ENCODE results near the gene FAM76A.
"Not testable (repeated sequence)": the region's sequence is repeated elsewhere in the genome, so short reads cannot be mapped to it uniquely, and the experiment has no call there.

The FAM76A gene

GRCh38 chr1:27725374-27726172 lies at the start of gene FAM76A:
FAM76A (plus strand) TSS chr1:27725961; CDS start chr1:27726081, 120 bp downstream.
- peak; percentile 100 for DNase-seq (ENCODE audit: low spot score)

- DNase-seq (ENCODE audit: low spot score): no peak
Observed at GRCh38 chr1:27676410-27676809, 49.4 kb upstream of the FAM76A start.

DNA sequence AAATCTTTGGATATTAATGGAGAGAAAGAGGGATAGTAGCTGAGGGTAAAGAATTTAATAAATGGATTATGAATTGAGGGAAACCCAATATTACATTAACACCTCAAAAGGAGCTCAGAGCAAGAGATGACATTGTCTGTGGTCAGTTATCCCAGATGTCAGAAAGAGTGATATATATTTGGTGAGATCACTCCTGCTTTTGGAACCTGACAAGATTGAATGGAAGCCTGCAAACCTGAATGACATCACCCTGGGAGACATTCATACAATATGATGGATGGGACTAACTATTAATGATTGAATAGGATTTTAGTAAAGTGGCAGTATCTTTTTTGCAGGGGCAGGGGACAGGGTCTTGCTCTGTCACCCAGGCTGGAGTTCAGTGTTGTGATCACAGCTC lies 47.0 kb upstream of the FAM76A start:
- DNase-seq (ENCODE audit: low spot score): no peak

DNA sequence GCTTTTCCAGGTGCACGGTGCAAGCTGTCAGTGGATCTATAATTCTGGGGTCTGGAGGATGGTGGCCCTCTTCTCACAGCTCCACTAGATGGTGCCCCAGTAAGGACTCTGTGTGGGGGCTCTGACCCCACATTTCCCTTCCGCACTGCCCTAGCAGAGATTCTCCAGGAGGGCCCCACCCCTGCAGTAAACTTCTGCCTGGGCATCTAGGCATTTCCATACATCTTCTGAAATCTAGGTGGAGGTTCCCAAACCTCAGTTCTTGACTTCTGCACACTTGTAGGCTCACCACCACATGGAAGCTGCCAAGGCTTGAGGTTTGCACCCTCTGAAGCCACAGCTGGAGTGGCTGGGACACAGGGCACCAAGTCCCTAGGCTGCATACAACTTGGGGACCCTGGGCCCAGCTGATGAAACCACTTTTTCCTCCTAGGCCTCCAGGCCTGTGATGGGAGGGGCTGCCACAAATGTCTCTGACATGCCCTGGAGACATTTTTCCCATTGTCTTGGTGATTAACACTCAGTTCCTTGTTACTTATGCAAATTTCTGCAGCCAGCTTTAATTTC lies 45.5 kb upstream of the FAM76A start:
- DNase-seq (ENCODE audit: low spot score): not testable (repeated sequence)

DNA sequence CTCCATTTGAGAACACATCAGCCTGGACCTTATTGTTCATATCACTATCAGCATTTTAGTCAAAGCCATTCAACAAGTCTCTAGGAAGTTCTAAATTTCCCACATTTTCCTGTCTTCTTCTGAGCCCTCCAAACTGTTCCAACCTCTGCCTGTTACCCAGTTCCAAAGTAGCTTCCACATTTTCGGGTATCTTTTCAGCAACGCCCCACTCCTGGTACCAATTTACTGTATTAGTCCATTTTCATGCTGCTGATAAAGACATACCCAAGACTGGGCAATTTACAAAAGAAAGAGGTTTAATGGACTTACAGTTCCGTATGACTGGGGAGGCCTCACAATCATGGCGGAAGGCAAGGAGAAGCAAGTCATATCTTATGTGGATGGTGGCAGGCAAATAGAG lies 44.2 kb upstream of the FAM76A start:
- DNase-seq (ENCODE audit: low spot score): not testable (repeated sequence)

DNA sequence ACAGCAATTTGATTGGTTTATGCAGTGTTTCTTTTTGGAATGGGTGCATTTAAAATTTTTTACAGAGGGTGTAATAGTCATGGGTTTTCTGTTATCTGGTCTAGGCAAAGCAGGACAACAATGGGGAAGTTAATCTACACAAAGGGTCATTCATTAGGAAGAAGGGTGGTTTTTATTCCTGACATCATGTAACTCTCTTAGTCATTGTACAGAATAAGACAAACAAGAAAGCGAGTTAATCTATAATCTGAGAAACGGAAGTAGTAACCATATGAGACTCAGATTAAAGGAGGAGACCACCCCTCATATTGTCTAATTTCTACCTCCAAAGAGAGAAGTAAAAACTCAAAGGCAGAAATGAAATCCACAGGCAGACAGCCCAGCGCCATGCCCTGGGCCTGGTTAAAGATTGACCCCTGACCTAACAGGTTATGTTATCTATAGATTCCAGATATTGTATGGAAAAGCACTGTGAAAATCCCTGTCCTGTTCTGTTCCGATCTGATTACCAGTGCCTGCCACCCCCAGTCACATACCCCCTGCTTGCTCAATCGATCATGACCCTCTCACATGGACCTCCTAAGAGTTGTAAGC lies 43.3 kb upstream of the FAM76A start:
- no peak for DNase-seq (ENCODE audit: low spot score)

- no peak for DNase-seq (ENCODE audit: low spot score)
Observed at GRCh38 chr1:27684176-27684575, 41.6 kb upstream of the FAM76A start.

- no peak for DNase-seq (ENCODE audit: low spot score)
Observed at GRCh38 chr1:27686223-27686990, 39.4 kb upstream of the FAM76A start.

GRCh38 chr1:27687906-27688305 lies 37.9 kb upstream of the FAM76A start:
- DNase-seq (ENCODE audit: low spot score): no peak

DNA sequence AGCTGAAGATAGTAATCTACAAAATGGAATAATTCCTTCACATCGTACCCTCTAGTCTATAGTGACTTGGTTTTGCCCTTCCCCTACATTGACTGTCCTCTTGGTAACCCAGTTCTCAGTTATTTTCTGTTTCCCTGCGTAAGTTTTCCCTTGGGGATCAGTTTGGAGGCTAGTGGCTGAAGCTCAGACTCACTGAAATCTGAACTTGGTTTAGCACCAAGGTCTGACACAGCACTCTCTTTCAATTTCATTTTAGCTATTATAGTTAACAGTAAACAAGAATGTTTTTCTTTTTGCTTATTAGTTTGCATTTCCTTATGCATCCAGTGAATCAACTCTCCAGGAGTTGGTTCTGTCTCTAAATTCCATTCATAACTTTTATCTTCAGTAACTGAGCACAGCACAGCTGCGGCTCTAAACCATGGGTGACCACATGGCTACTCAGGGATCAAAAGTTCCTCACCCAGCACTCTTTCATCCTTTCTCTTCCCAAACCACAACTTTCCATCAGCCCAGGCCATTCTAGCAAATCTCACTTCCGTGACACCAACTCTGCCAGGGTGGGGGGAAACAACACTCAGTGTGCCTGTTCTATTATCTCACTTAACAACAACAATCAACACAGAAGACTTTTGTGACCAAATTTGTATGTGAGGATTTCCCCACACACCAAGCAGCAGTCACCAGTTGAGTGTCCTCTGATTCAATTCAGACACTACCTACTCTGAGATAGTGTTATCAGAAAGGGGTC lies 36.2 kb upstream of the FAM76A start:
- DNase-seq (ENCODE audit: low spot score): no peak

DNA sequence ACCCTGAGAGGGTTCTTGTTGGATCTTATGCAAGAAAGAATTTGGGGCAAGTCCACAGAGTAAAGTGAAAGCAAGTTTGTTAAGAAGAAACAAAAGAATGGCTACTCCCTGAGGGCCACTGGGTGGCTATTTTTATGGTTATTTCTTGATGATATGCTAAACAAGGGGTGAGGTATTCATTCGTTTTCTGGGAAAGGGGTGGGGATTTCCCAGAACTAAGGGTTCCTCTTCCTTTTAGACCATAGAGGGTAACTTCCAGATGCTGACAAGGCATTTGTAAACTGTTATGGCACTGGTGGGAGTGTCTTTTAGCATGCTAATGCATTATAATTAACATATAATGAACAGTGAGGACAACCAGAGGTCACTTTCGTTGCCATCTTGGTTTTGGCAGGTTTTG lies 35.6 kb upstream of the FAM76A start:
- no peak for DNase-seq (ENCODE audit: low spot score)

GRCh38 chr1:27696835-27697234 lies 28.9 kb upstream of the FAM76A start:
- DNase-seq (ENCODE audit: low spot score): not testable (repeated sequence)

DNA sequence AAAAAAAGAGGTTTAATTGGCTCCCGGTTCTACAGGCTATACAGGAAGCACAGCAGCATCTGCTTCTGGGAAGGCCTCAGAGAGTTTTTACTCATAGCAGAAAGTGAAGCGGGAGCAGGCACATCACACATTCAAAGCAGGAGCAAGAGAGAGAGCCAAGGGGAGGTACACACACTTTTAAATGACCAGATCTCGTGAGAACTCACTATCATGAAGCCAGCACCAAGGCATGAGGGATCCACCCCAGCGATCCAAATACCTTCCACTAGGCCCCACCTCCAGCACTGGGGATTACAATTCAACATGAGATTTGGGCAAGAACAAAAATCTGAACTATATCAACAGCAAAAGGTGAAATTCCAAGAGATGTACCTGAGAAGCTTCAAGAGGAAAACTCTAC lies 20.8 kb upstream of the FAM76A start:
- no peak for DNase-seq (ENCODE audit: low spot score)

- DNase-seq (ENCODE audit: low spot score): no peak
Observed at GRCh38 chr1:27705545-27705944, 20.2 kb upstream of the FAM76A start.

- no peak for DNase-seq (ENCODE audit: low spot score)
Observed at GRCh38 chr1:27710574-27710973, 15.2 kb upstream of the FAM76A start.

- no peak for DNase-seq (ENCODE audit: low spot score)
Observed at GRCh38 chr1:27713139-27713725, 12.5 kb upstream of the FAM76A start.

DNA sequence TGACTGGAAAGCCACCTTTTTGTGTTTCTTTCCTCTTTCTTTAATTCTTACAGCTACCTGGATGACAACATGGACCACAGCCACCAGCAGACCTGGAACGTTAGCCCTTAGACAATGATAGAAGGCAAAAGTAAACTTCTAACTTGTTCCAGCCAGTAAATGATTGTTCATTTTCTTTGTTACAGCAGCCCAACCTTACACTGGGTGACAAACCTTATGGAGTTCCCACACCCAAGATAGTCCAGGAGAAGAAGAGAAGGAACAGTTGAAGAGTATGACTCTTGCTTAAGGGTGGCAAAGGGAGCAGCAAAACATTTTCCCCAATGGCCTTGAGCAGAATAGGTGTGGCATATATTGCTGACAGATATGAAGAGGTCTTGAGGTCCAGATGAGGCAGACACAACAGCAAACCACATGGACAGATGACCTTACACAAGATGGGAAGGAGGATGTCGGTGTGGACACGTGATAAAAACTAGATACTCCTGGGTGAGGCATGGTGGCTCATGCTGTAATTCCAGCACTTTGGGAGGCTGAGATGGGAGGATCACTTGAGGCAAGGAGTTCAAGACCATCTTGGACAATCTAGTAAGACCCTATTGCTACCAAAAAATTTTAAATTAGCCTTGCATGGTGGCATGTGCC lies 11.8 kb upstream of the FAM76A start:
- no peak for DNase-seq (ENCODE audit: low spot score)

GRCh38 chr1:27716262-27716895 lies 9.4 kb upstream of the FAM76A start:
- DNase-seq (ENCODE audit: low spot score): no peak

GRCh38 chr1:27719286-27720251 lies 6.2 kb upstream of the FAM76A start:
- DNase-seq (ENCODE audit: low spot score): no peak
